ENCODE data around the gene IL25.

Gene IL25

GRCh38 chr14:23379366-23380196 is 7.0 kb downstream of the IL25 start:
- no peaks in the 10 kb centered on the region for H3K79me2 ChIP-seq (ENCODE audit: insufficient read depth, low read length)
- H3K4me1 ChIP-seq (ENCODE audit: insufficient read depth, low read length, poor library complexity, severe bottlenecking), result no peaks in the 10 kb centered on the region
- no peak overlapping the region for H2AFZ ChIP-seq (ENCODE audit: low read length)
- H3K4me2 ChIP-seq (ENCODE audit: low read depth, low read length, poor library complexity, severe bottlenecking), result no peak overlapping the region
- no peaks in the 10 kb centered on the region for H3K27me3 ChIP-seq (ENCODE audit: insufficient read depth, low read length, poor library complexity, severe bottlenecking)
- H3K9me3 ChIP-seq (ENCODE audit: insufficient read depth, low read depth, low read length), result no peaks in the 10 kb centered on the region
- no peaks in the 10 kb centered on the region for H3K36me3 ChIP-seq (ENCODE audit: insufficient read depth, low read length)
- no peaks in the 10 kb centered on the region for H3K9me2 ChIP-seq (replicated peaks; ENCODE audit: low read depth, low read length)
- H4K20me1 ChIP-seq (ENCODE audit: insufficient read depth, low read length, poor library complexity, severe bottlenecking), result no peaks in the 10 kb centered on the region
- H3K9ac ChIP-seq (ENCODE audit: low read depth, low read length, poor library complexity, severe bottlenecking), result no peak overlapping the region
- H3F3A ChIP-seq (ENCODE audit: low read depth), result no peaks in the 10 kb centered on the region
- no peak for TF ChIP-seq EZH2phosphoT487 (IDR thresholded peaks at IDR 0.05; ENCODE audit: borderline replicate concordance)
- peak; percentile 97 for TF ChIP-seq CTCF (conservative IDR thresholded peaks at IDR 0.05; ENCODE audit: low read length)
- H3K4me3 ChIP-seq (ENCODE audit: low read length, poor library complexity, severe bottlenecking), result no peak overlapping the region

- Histone ChIP-seq H3K4me1 (ENCODE audit: insufficient read depth, low read length, poor library complexity, severe bottlenecking) (no peaks in the 10 kb centered on the region), H3K4me2 (ENCODE audit: low read depth, low read length, poor library complexity, severe bottlenecking) (no peak overlapping the region), H3K4me3 (ENCODE audit: low read length, poor library complexity, severe bottlenecking) (no peak overlapping the region), H3K9ac (ENCODE audit: low read depth, low read length, poor library complexity, severe bottlenecking) (no peak overlapping the region), H3K9me3 (ENCODE audit: insufficient read depth, low read depth, low read length) (no peaks in the 10 kb centered on the region), H3F3A (ENCODE audit: low read depth) (no peaks in the 10 kb centered on the region), H4K20me1 (ENCODE audit: insufficient read depth, low read length, poor library complexity, severe bottlenecking) (no peaks in the 10 kb centered on the region), H3K36me3 (ENCODE audit: insufficient read depth, low read length) (no peaks in the 10 kb centered on the region), H3K27me3 (ENCODE audit: insufficient read depth, low read length, poor library complexity, severe bottlenecking) (no peaks in the 10 kb centered on the region), H3K9me2 (replicated peaks; ENCODE audit: low read depth, low read length) (no peaks in the 10 kb centered on the region), H3K79me2 (ENCODE audit: insufficient read depth, low read length) (no peaks in the 10 kb centered on the region), H2AFZ (ENCODE audit: low read length) (no peak overlapping the region)
- no peak for TF ChIP-seq EZH2phosphoT487 (IDR thresholded peaks at IDR 0.05; ENCODE audit: borderline replicate concordance)
- 0 out of 2 replicates have a peak, but pooled peaks have one; percentile 6 for TF ChIP-seq CTCF (conservative IDR thresholded peaks at IDR 0.05; ENCODE audit: low read length)
Observed at GRCh38 chr14:23380197-23380914, 7.7 kb downstream of the IL25 start.

- no peaks in the 10 kb centered on the region for H3K9me3 ChIP-seq (ENCODE audit: insufficient read depth, low read depth, low read length)
Observed at GRCh38 chr14:23380976-23381375, 8.4 kb downstream of the IL25 start.

More at GRCh38 chr14:23380976-23381375, 8.4 kb downstream of the IL25 start:
- Histone ChIP-seq H3K27me3 (ENCODE audit: insufficient read depth, low read length, poor library complexity, severe bottlenecking) (no peaks in the 10 kb centered on the region), H3K4me2 (ENCODE audit: low read depth, low read length, poor library complexity, severe bottlenecking) (no peak overlapping the region), H3K4me1 (ENCODE audit: insufficient read depth, low read length, poor library complexity, severe bottlenecking) (no peaks in the 10 kb centered on the region), H3K36me3 (ENCODE audit: insufficient read depth, low read length) (no peaks in the 10 kb centered on the region), H3F3A (ENCODE audit: low read depth) (no peaks in the 10 kb centered on the region), H3K79me2 (ENCODE audit: insufficient read depth, low read length) (no peaks in the 10 kb centered on the region), H3K9me2 (replicated peaks; ENCODE audit: low read depth, low read length) (no peaks in the 10 kb centered on the region), H3K4me3 (ENCODE audit: low read length, poor library complexity, severe bottlenecking) (no peak overlapping the region), H2AFZ (ENCODE audit: low read length) (no peak overlapping the region), H3K9ac (ENCODE audit: low read depth, low read length, poor library complexity, severe bottlenecking) (no peak overlapping the region), H4K20me1 (ENCODE audit: insufficient read depth, low read length, poor library complexity, severe bottlenecking) (no peaks in the 10 kb centered on the region)
- TF ChIP-seq EZH2phosphoT487 (IDR thresholded peaks at IDR 0.05; ENCODE audit: borderline replicate concordance) (no peak), CTCF (conservative IDR thresholded peaks at IDR 0.05; ENCODE audit: low read length) (no peak)

Data from Loucy (cell line).